HG02884 (cell line): ENCODE data around the gene SEPTIN8.
"Not testable (repeated sequence)": the region's sequence is repeated elsewhere in the genome, so short reads cannot be mapped to it uniquely, and the experiment has no call there.

ENCODE experiments used
- ATAC-seq: cut with Tn5 transposase; IDR thresholded peaks from one replicate; pipeline ENCODE4 v1.9.1; 2021; ENCODE audit warnings: mild to moderate bottlenecking, moderate library complexity; ENCODE audit not compliant: unreplicated experiment

The SEPTIN8 gene

GRCh38 chr5:132812781-132813598, 36.0 kb upstream of the SEPTIN8 start, which contains the start of gene SOWAHA:
Gene SOWAHA, plus strand, starts transcription at chr5:132813302. Its CDS starts 320 bp downstream, at chr5:132813622.
- ATAC-seq, result no peak

GRCh38 chr5:132812123-132812765, 35.2 kb upstream of the SEPTIN8 start:
- no peak for ATAC-seq

- ATAC-seq, result no peak
Measured at GRCh38 chr5:132810605-132811004, 33.6 kb upstream of the SEPTIN8 start.

- ATAC-seq, result no peak
Measured at GRCh38 chr5:132808866-132809265, 31.8 kb upstream of the SEPTIN8 start.

GRCh38 chr5:132808448-132808847, 31.4 kb upstream of the SEPTIN8 start:
- no peak for ATAC-seq

- ATAC-seq, result no peak
Measured at GRCh38 chr5:132807163-132807838, 30.3 kb upstream of the SEPTIN8 start.

GRCh38 chr5:132806804-132807162, 29.7 kb upstream of the SEPTIN8 start:
- not testable (repeated sequence) for ATAC-seq

GRCh38 chr5:132805872-132806271, 28.8 kb upstream of the SEPTIN8 start:
- not testable (repeated sequence) for ATAC-seq

GRCh38 chr5:132804219-132804618, 27.2 kb upstream of the SEPTIN8 start:
- ATAC-seq, result not testable (repeated sequence)

GRCh38 chr5:132802685-132803066, 25.6 kb upstream of the SEPTIN8 start:
- not testable (repeated sequence) for ATAC-seq

GRCh38 chr5:132802044-132802684, 25.1 kb upstream of the SEPTIN8 start:
- no peak for ATAC-seq

GRCh38 chr5:132800545-132800944, 23.5 kb upstream of the SEPTIN8 start:
- ATAC-seq, result no peak

- no peak for ATAC-seq
Measured at GRCh38 chr5:132799392-132799791, 22.4 kb upstream of the SEPTIN8 start.

GRCh38 chr5:132797651-132798050, 20.6 kb upstream of the SEPTIN8 start:
- ATAC-seq, result no peak

- ATAC-seq, result no peak
Measured at GRCh38 chr5:132791026-132791425, 14.0 kb upstream of the SEPTIN8 start.

- ATAC-seq, result no peak
Measured at GRCh38 chr5:132790201-132790865, 13.3 kb upstream of the SEPTIN8 start.

- ATAC-seq, result no peak
Measured at GRCh38 chr5:132788990-132789886, 12.2 kb upstream of the SEPTIN8 start.

- no peak for ATAC-seq
Measured at GRCh38 chr5:132788508-132788907, 11.5 kb upstream of the SEPTIN8 start.

- no peak for ATAC-seq
Measured at GRCh38 chr5:132787076-132787475, 10.0 kb upstream of the SEPTIN8 start.

- no peak for ATAC-seq
Measured at GRCh38 chr5:132785864-132786263, 8.8 kb upstream of the SEPTIN8 start.
